Epithelial cell of prostate (primary cell): ENCODE data around the gene C16orf96.

Source experiments
- DNase-seq: peaks from one replicate; pipeline ENCODE4 v3.0.0-alpha.2; 2011; ENCODE audit warnings: low read depth, low spot score
- H3K27ac ChIP-seq: fragments of 450-650 bp; 2 replicates; pipeline ENCODE4 v1.5.1; 2017; ENCODE audit warnings: mild to moderate bottlenecking

C16orf96 gene

GRCh38 chr16:4613636-4614570 lies 57.8 kb downstream of the C16orf96 start:
- DNase-seq: no peak
- H3K27ac ChIP-seq: peak overlapping the region; percentile 85

- DNase-seq: peak; percentile 45
- H3K27ac ChIP-seq: peak within 1 kb of the TSS; percentile 85
Measured at GRCh38 chr16:4614571-4615383, 58.6 kb downstream of the C16orf96 start, which contains the start of gene UBALD1. TSS of gene UBALD1 (minus strand) at chr16:4614888. CDS start at chr16:4614797, 91 bp downstream.

- DNase-seq: no peak
- H3K27ac ChIP-seq: peak overlapping the region; percentile 85
Measured at GRCh38 chr16:4615384-4616046, 59.4 kb downstream of the C16orf96 start.

GRCh38 chr16:4616047-4616811 lies 60.1 kb downstream of the C16orf96 start:
- peak overlapping the region; percentile 85 for H3K27ac ChIP-seq
- peak; percentile 99 for DNase-seq

GRCh38 chr16:4617880-4618279 lies 61.7 kb downstream of the C16orf96 start:
- no peak overlapping the region for H3K27ac ChIP-seq
- DNase-seq: no peak

- peak overlapping the region; percentile 54 for H3K27ac ChIP-seq
- DNase-seq: no peak
Measured at GRCh38 chr16:4618645-4619418, 62.7 kb downstream of the C16orf96 start.

GRCh38 chr16:4623593-4623992 lies 67.5 kb downstream of the C16orf96 start:
- H3K27ac ChIP-seq: no peak overlapping the region

GRCh38 chr16:4624015-4624826 lies 68.1 kb downstream of the C16orf96 start, which contains the start of gene MGRN1:
TSS of gene MGRN1 (plus strand) at chr16:4624826. CDS start at chr16:4624961, 135 bp downstream.
- peak within 1 kb of the TSS; percentile 66 for H3K27ac ChIP-seq
- peak; percentile 86 for DNase-seq

More at GRCh38 chr16:4623593-4623992, 67.5 kb downstream of the C16orf96 start:
- no peak for DNase-seq

- DNase-seq: no peak
Measured at GRCh38 chr16:4624827-4625559, 68.9 kb downstream of the C16orf96 start.

GRCh38 chr16:4625560-4626159 lies 69.5 kb downstream of the C16orf96 start:
- peak overlapping the region; percentile 66 for H3K27ac ChIP-seq
- no peak for DNase-seq

More at GRCh38 chr16:4624827-4625559, 68.9 kb downstream of the C16orf96 start:
- peak overlapping the region; percentile 66 for H3K27ac ChIP-seq

- no peak for DNase-seq
- peak overlapping the region; percentile 66 for H3K27ac ChIP-seq
Measured at GRCh38 chr16:4626396-4626795, 70.3 kb downstream of the C16orf96 start.

- no peak overlapping the region for H3K27ac ChIP-seq
- no peak for DNase-seq
Measured at GRCh38 chr16:4628283-4628682, 72.1 kb downstream of the C16orf96 start.

GRCh38 chr16:4631444-4631843 lies 75.3 kb downstream of the C16orf96 start:
- H3K27ac ChIP-seq: no peak overlapping the region
- no peak for DNase-seq

- no peak for DNase-seq
- no peak overlapping the region for H3K27ac ChIP-seq
Measured at GRCh38 chr16:4633910-4634635, 77.9 kb downstream of the C16orf96 start.

- H3K27ac ChIP-seq: no peak overlapping the region
- DNase-seq: no peak
Measured at GRCh38 chr16:4634768-4635167, 78.6 kb downstream of the C16orf96 start.

GRCh38 chr16:4636196-4636595 lies 80.1 kb downstream of the C16orf96 start:
- DNase-seq: no peak
- no peak overlapping the region for H3K27ac ChIP-seq
